Parietal lobe (tissue), 2 donors: ENCODE measurements around the gene NEGR1. TPM values are rescaled to one million over a fixed set of nuclear protein-coding genes. Genes with fewer than 3 reads are reported as not detected.

Experiments used
- small RNA-seq: library from RNA; depleted of rRNA; stranded (forward); fragments of <200 nt; gene quantifications from one replicate; pipeline ENCODE3, GENCODE V24; 2014; ENCODE audit warnings: low replicate concordance
- total RNA-seq: library from RNA; depleted of rRNA; stranded (reverse); fragments of >200 nt; gene quantifications from one replicate; pipeline ENCODE4 v1.2.3, GENCODE V29; 2014

NEGR1 gene
- 34.7 TPM for total RNA-seq

GRCh38 chr1:72282271-72283021 is at the start of gene NEGR1:
Gene NEGR1 (minus strand): TSS chr1:72282539.

Small RNA genes lying within 50 kb of the gene (small RNA-seq; reads per million reads assigned to genes)
- gene AL358453.1: not detected
- gene AL359821.1: not detected
